A549 (cell line): ENCODE data around the gene UNC5B. TPM values are rescaled to one million over a fixed set of nuclear protein-coding genes. Genes with fewer than 3 reads are reported as not detected.

ENCODE experiments used
- CBX2 ChIP-seq: fragments of 200-600 bp; sonication (generic); IDR thresholded peaks from 2 replicates; pipeline ENCODE4 v1.6.1; 2016; ENCODE audit warnings: low read depth, mild to moderate bottlenecking, borderline replicate concordance
- CHD4 ChIP-seq: fragments of 200-600 bp; sonication (generic); IDR thresholded peaks from 2 replicates; pipeline ENCODE4 v1.6.1; 2016; ENCODE audit warnings: antibody characterized with exemption, mild to moderate bottlenecking, borderline replicate concordance
- EHF ChIP-seq: fragments of 250-450 bp; sonication (Bioruptor Pico); IDR thresholded peaks from 2 replicates; pipeline ENCODE4 v1.5.0; 2020; ENCODE audit warnings: mild to moderate bottlenecking
- EHMT2 ChIP-seq: fragments of 200-600 bp; sonication (generic); IDR thresholded peaks from 2 replicates; pipeline ENCODE4 v1.6.1; 2016; ENCODE audit warnings: antibody characterized with exemption, low read depth, mild to moderate bottlenecking, moderate library complexity
- EP300 ChIP-seq, 2 experiments: fragments of >200 bp; sonication (Bioruptor Twin); formaldehyde crosslinking; IDR thresholded peaks; 2 replicates in 1 of 2; 3 replicates in 1 of 2; pipeline ENCODE4 v1.6.1; 2016 to 2017
- FOXS1 ChIP-seq: fragments of 250-450 bp; sonication (Bioruptor Pico); IDR thresholded peaks from 2 replicates; pipeline ENCODE4 v1.5.0; 2020; ENCODE audit warnings: mild to moderate bottlenecking, moderate library complexity
- GATA3 ChIP-seq: IDR thresholded peaks from 2 replicates; pipeline ENCODE4 v1.6.1; 2012; ENCODE audit warnings: borderline replicate concordance
- HEYL ChIP-seq: fragments of 250-450 bp; sonication (Bioruptor Pico); IDR thresholded peaks from 2 replicates; pipeline ENCODE4 v1.8.0; 2021; ENCODE audit warnings: mild to moderate bottlenecking, moderate library complexity
- HOXA7 ChIP-seq: fragments of 250-450 bp; sonication (Bioruptor Pico); IDR thresholded peaks from 2 replicates; pipeline ENCODE4 v1.5.0; 2020; ENCODE audit warnings: mild to moderate bottlenecking, moderate library complexity
- JUN ChIP-seq, 2 experiments: fragments of >200 bp; sonication (Bioruptor Twin); formaldehyde crosslinking; IDR thresholded peaks; 2 replicates in 1 of 2; 3 replicates in 1 of 2; pipeline ENCODE4 v1.6.1; 2016 to 2017
- JUNB ChIP-seq: fragments of >200 bp; sonication (Bioruptor Twin); formaldehyde crosslinking; IDR thresholded peaks from 2 replicates; pipeline ENCODE4 v1.6.1; 2016
- KDM5A ChIP-seq: fragments of 200-600 bp; sonication (generic); IDR thresholded peaks from 2 replicates; pipeline ENCODE4 v1.6.1; 2016; ENCODE audit warnings: antibody characterized with exemption, mild to moderate bottlenecking
- MAFK ChIP-seq: fragments of 450-650 bp; IDR thresholded peaks from 2 replicates; pipeline ENCODE4 v1.6.1; 2014; ENCODE audit not compliant: partially characterized antibody
- MYC ChIP-seq: IDR thresholded peaks from 2 replicates; pipeline ENCODE4 v1.6.1; 2012; ENCODE audit warnings: mild to moderate bottlenecking, inconsistent platforms, low read length, improper control_type of control experiment, borderline replicate concordance
- NFE2L2 ChIP-seq: fragments of 150-350 bp; conservative IDR thresholded peaks from 2 replicates; pipeline ENCODE4 v1.6.1; 2014; ENCODE audit warnings: low read length
- NR3C1 ChIP-seq: fragments of >200 bp; sonication (Bioruptor Twin); formaldehyde crosslinking; IDR thresholded peaks from 3 replicates; pipeline ENCODE4 v1.6.1; 2017
- PHF8 ChIP-seq: fragments of 200-600 bp; sonication (generic); IDR thresholded peaks from 2 replicates; pipeline ENCODE4 v1.6.1; 2016; ENCODE audit warnings: low read depth, mild to moderate bottlenecking, antibody characterized with exemption, moderate library complexity, borderline replicate concordance
- RAD21 ChIP-seq, 2 experiments: fragments of >200 bp in 1 of 2; sonication (Bioruptor Twin) in 1 of 2; formaldehyde crosslinking in 1 of 2; IDR thresholded peaks in 1 of 2; conservative IDR thresholded peaks in 1 of 2; 2 replicates in 1 of 2; 3 replicates in 1 of 2; pipeline ENCODE4 v1.6.1; 2012 to 2018; ENCODE audit warnings: inconsistent platforms in 1 of 2
- RFX5 ChIP-seq: fragments of 450-650 bp; IDR thresholded peaks from 2 replicates; pipeline ENCODE4 v1.7.1; 2014; ENCODE audit warnings: antibody characterized with exemption, mild to moderate bottlenecking, moderate library complexity
- SMC3 ChIP-seq: fragments of >200 bp; sonication (Bioruptor Twin); formaldehyde crosslinking; IDR thresholded peaks from 3 replicates; pipeline ENCODE4 v1.6.1; 2018; ENCODE audit warnings: inconsistent platforms
- SREBF2 ChIP-seq: fragments of 450-650 bp; IDR thresholded peaks from 2 replicates; pipeline ENCODE4 v1.6.1; 2014; ENCODE audit warnings: mild to moderate bottlenecking, moderate library complexity
- TFCP2L1 ChIP-seq: fragments of 250-450 bp; sonication (Bioruptor Pico); IDR thresholded peaks from 2 replicates; pipeline ENCODE4 v1.5.0; 2021; ENCODE audit warnings: mild to moderate bottlenecking
- TP53 ChIP-seq: fragments of 250-450 bp; sonication (Bioruptor Pico); IDR thresholded peaks from 2 replicates; pipeline ENCODE4 v1.5.0; 2021; ENCODE audit warnings: mild to moderate bottlenecking, moderate library complexity
- ZFP36 ChIP-seq: fragments of 450-650 bp; IDR thresholded peaks from 2 replicates; pipeline ENCODE4 v1.6.1; 2014; ENCODE audit warnings: borderline replicate concordance; ENCODE audit not compliant: partially characterized antibody
- ZSCAN20 ChIP-seq: fragments of 250-450 bp; sonication (Bioruptor Pico); IDR thresholded peaks from 2 replicates; pipeline ENCODE4 v1.8.0; 2022; ENCODE audit warnings: mild to moderate bottlenecking, moderate library complexity
- polyA plus RNA-seq, 4 experiments: library from polyadenylated mRNA; depleted of rRNA in 3 of 4; stranded (reverse); fragments of >200 nt; fragmentation: RNase III in 1 of 4; extraction: RNeasy Plus Mini Kit Qiagen cat#74134 plus additional on column Dnase treatment in 1 of 4; gene quantifications; 2 replicates in 3 of 4; 3 replicates in 1 of 4; pipeline ENCODE4 v1.2.3, GENCODE V29; 2011 to 2017
- TF ChIP-seq, protein P1 (sequence below): fragments of >200 bp; sonication (Bioruptor Twin); formaldehyde crosslinking; IDR thresholded peaks from 3 replicates; pipeline ENCODE4 v1.6.1; 2016
- TF ChIP-seq, protein P2 (sequence below): fragments of 250-450 bp; sonication (Bioruptor Pico); IDR thresholded peaks from 2 replicates; pipeline ENCODE4 v1.5.0; 2020; ENCODE audit warnings: low read depth, mild to moderate bottlenecking, moderate library complexity
- TF ChIP-seq, protein P3 (sequence below): fragments of 450-650 bp; IDR thresholded peaks from 2 replicates; pipeline ENCODE4 v1.6.1; 2014; ENCODE audit warnings: antibody characterized with exemption
- TF ChIP-seq, protein P4 (sequence below): fragments of 200-600 bp; sonication (generic); IDR thresholded peaks from 2 replicates; pipeline ENCODE4 v1.6.1; 2016; ENCODE audit warnings: antibody characterized with exemption, mild to moderate bottlenecking, moderate library complexity
- TF ChIP-seq, protein P5 (sequence below): fragments of 250-450 bp; sonication (Bioruptor Pico); IDR thresholded peaks from 2 replicates; pipeline ENCODE4 v1.5.0; 2021; ENCODE audit warnings: mild to moderate bottlenecking, moderate library complexity, borderline replicate concordance
- TF ChIP-seq, protein P6 (sequence below): fragments of 150-350 bp; IDR thresholded peaks from 2 replicates; pipeline ENCODE4 v1.6.1; 2014; ENCODE audit warnings: low read depth, mild to moderate bottlenecking, low read length
- TF ChIP-seq, protein P7 (sequence below): IDR thresholded peaks from 2 replicates; pipeline ENCODE4 v1.6.1; 2012; ENCODE audit warnings: low read depth, borderline replicate concordance

The UNC5B gene
- polyA plus RNA-seq, 2 of the 4 experiments (the other 2 are of a cell fraction): 0.14 to 1.0 TPM

DNA sequence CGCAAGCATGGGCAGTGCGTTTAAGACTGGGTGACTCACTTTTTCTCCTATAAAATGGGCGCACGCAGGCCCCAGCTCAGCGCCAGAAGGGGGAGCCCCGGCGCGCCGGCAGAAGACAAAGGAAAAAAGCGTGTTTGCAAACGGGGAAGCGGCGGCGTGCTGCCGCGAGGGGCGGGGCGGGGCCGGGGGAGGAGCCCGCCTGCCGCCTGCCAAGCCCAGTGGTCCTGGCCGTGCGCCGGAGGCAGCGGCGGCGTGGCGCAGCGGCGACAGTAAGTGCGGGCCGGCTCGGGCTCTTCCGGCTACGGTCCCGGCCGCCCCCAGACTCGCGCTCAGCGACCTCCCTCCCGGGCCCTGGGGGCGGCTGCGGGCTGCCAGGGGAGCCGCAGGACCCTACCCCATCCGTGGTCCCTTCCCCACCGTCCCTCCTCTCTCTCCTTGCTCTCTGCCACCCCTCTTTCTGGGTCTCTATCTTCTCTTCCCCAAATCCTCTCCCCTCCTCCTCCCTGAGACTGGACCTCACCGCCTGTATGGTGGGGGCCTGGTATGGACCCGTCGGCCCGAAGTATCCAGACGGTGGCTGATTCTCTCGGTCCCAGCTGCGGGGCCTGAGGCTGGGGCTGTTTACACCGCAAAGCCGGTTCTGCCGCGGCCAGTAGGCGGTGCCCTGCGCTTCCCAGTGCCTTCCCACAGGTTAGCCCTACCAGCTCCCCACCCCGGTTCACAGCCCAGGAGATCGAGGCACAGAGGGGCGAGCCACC is 106.9 kb downstream of the UNC5B start, which contains the start of gene SLC29A3 (continued):
- TF ChIP-seq, protein P1, sequence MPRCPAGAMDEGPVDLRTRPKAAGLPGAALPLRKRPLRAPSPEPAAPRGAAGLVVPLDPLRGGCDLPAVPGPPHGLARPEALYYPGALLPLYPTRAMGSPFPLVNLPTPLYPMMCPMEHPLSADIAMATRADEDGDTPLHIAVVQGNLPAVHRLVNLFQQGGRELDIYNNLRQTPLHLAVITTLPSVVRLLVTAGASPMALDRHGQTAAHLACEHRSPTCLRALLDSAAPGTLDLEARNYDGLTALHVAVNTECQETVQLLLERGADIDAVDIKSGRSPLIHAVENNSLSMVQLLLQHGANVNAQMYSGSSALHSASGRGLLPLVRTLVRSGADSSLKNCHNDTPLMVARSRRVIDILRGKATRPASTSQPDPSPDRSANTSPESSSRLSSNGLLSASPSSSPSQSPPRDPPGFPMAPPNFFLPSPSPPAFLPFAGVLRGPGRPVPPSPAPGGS: peak; percentile 90
- TF ChIP-seq CHD4 (no peak), TP53 (no peak), KDM5A (no peak), SREBF2 (no peak), ZFP36 (no peak), MAFK (no peak), TFCP2L1 (CRISPR knock-in tag) (no peak), NR3C1 (no peak), JUN (IDR thresholded peaks at IDR 0.05) (peak in 1 of 2 experiments; percentile 76; a peak in 2 of 5 replicates), GATA3 (0 out of 2 replicates have a peak, but pooled peaks have one; percentile 19), RFX5 (no peak), NFE2L2 (no peak), PHF8 (peak; percentile 23; the same call in 1 of the 2 replicates), CBX2 (no peak), JUNB (no peak), HOXA7 (CRISPR knock-in tag) (no peak), MYC (0 out of 2 replicates have a peak, but pooled peaks have one; percentile 73), FOXS1 (no peak), HEYL (no peak), EP300 (IDR thresholded peaks at IDR 0.05) (no peak), ZSCAN20 (CRISPR knock-in tag) (no peak), SMC3 (peak; percentile 83), EHF (no peak), RAD21 (conservative IDR thresholded peaks at IDR 0.05 in 1 of 2, IDR thresholded peaks at IDR 0.05 in 1 of 2) (peak; percentile 79 to 81), EHMT2 (no peak)
- TF ChIP-seq, protein P2, sequence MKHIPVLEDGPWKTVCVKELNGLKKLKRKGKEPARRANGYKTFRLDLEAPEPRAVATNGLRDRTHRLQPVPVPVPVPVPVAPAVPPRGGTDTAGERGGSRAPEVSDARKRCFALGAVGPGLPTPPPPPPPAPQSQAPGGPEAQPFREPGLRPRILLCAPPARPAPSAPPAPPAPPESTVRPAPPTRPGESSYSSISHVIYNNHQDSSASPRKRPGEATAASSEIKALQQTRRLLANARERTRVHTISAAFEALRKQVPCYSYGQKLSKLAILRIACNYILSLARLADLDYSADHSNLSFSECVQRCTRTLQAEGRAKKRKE (CRISPR knock-in tag): no peak
- TF ChIP-seq, protein P3, sequence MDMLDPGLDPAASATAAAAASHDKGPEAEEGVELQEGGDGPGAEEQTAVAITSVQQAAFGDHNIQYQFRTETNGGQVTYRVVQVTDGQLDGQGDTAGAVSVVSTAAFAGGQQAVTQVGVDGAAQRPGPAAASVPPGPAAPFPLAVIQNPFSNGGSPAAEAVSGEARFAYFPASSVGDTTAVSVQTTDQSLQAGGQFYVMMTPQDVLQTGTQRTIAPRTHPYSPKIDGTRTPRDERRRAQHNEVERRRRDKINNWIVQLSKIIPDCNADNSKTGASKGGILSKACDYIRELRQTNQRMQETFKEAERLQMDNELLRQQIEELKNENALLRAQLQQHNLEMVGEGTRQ: no peak
- TF ChIP-seq, protein P4, sequence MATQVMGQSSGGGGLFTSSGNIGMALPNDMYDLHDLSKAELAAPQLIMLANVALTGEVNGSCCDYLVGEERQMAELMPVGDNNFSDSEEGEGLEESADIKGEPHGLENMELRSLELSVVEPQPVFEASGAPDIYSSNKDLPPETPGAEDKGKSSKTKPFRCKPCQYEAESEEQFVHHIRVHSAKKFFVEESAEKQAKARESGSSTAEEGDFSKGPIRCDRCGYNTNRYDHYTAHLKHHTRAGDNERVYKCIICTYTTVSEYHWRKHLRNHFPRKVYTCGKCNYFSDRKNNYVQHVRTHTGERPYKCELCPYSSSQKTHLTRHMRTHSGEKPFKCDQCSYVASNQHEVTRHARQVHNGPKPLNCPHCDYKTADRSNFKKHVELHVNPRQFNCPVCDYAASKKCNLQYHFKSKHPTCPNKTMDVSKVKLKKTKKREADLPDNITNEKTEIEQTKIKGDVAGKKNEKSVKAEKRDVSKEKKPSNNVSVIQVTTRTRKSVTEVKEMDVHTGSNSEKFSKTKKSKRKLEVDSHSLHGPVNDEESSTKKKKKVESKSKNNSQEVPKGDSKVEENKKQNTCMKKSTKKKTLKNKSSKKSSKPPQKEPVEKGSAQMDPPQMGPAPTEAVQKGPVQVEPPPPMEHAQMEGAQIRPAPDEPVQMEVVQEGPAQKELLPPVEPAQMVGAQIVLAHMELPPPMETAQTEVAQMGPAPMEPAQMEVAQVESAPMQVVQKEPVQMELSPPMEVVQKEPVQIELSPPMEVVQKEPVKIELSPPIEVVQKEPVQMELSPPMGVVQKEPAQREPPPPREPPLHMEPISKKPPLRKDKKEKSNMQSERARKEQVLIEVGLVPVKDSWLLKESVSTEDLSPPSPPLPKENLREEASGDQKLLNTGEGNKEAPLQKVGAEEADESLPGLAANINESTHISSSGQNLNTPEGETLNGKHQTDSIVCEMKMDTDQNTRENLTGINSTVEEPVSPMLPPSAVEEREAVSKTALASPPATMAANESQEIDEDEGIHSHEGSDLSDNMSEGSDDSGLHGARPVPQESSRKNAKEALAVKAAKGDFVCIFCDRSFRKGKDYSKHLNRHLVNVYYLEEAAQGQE: no peak
- TF ChIP-seq, protein P5, sequence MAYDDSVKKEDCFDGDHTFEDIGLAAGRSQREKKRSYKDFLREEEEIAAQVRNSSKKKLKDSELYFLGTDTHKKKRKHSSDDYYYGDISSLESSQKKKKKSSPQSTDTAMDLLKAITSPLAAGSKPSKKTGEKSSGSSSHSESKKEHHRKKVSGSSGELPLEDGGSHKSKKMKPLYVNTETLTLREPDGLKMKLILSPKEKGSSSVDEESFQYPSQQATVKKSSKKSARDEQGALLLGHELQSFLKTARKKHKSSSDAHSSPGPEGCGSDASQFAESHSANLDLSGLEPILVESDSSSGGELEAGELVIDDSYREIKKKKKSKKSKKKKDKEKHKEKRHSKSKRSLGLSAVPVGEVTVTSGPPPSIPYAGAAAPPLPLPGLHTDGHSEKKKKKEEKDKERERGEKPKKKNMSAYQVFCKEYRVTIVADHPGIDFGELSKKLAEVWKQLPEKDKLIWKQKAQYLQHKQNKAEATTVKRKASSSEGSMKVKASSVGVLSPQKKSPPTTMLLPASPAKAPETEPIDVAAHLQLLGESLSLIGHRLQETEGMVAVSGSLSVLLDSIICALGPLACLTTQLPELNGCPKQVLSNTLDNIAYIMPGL (CRISPR knock-in tag): no peak
- TF ChIP-seq, protein P6, sequence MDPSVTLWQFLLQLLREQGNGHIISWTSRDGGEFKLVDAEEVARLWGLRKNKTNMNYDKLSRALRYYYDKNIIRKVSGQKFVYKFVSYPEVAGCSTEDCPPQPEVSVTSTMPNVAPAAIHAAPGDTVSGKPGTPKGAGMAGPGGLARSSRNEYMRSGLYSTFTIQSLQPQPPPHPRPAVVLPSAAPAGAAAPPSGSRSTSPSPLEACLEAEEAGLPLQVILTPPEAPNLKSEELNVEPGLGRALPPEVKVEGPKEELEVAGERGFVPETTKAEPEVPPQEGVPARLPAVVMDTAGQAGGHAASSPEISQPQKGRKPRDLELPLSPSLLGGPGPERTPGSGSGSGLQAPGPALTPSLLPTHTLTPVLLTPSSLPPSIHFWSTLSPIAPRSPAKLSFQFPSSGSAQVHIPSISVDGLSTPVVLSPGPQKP: no peak
- TF ChIP-seq, protein P7, sequence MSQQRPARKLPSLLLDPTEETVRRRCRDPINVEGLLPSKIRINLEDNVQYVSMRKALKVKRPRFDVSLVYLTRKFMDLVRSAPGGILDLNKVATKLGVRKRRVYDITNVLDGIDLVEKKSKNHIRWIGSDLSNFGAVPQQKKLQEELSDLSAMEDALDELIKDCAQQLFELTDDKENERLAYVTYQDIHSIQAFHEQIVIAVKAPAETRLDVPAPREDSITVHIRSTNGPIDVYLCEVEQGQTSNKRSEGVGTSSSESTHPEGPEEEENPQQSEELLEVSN: 0 out of 2 replicates have a peak, but pooled peaks have one; percentile 47
